ENCODE results near the gene CHRNB1.
"Not testable (repeated sequence)": the region's sequence is repeated elsewhere in the genome, so short reads cannot be mapped to it uniquely, and the experiment has no call there.

The CHRNB1 gene

GRCh38 chr17:7479213-7480088, 34.6 kb downstream of the CHRNB1 start, which contains the start of gene ZBTB4:
ZBTB4 (minus strand) TSS chr17:7479631; CDS start chr17:7466801, 12,830 bp downstream.
- H2BK120ac ChIP-seq (ENCODE audit: low read depth, low read length) = peak within 1 kb of the TSS; percentile 63
- no peak within 1 kb of the TSS for H4K5ac ChIP-seq (ENCODE audit: low read length)
- peak within 1 kb of the TSS; percentile 62 for H3K27ac ChIP-seq (ENCODE audit: low read depth, low read length)
- H3K18ac ChIP-seq (ENCODE audit: low read length) = peak within 1 kb of the TSS; percentile 98
- no peaks in the 10 kb centered on the region for H3K36me3 ChIP-seq (ENCODE audit: control insufficient read depth, insufficient read depth, low read length)
- no peaks in the 10 kb centered on the region for H3K27me3 ChIP-seq (ENCODE audit: insufficient read depth, low read length, poor library complexity)
- H2BK5ac ChIP-seq (ENCODE audit: low read length) = peak within 1 kb of the TSS; percentile 40
- H3K4ac ChIP-seq (ENCODE audit: low read depth, low read length) = peak within 1 kb of the TSS; percentile 77
- peak; percentile 70 for DNase-seq
- peak within 1 kb of the TSS; percentile 54 for H3K4me3 ChIP-seq (ENCODE audit: low read length)
- no peak within 1 kb of the TSS for H4K8ac ChIP-seq (ENCODE audit: low read depth, low read length)
- peak within 1 kb of the TSS; percentile 91 for H3K9ac ChIP-seq (ENCODE audit: low read length)
- H3K79me2 ChIP-seq (ENCODE audit: control insufficient read depth, insufficient read depth, low read length) = peaks cover 13% of the 10 kb centered on the region
- H3K56ac ChIP-seq (ENCODE audit: low read length) = peak within 1 kb of the TSS; percentile 93
- peaks cover 18% of the 10 kb centered on the region for H3K79me1 ChIP-seq (ENCODE audit: low read length)
- H3K4me2 ChIP-seq (ENCODE audit: low read length) = peak within 1 kb of the TSS; percentile 59
- H2AK5ac ChIP-seq (ENCODE audit: low read length) = peak within 1 kb of the TSS; percentile 24
- H3K23ac ChIP-seq (ENCODE audit: low read length) = peak within 1 kb of the TSS; percentile 7
- H3K4me1 ChIP-seq (ENCODE audit: control insufficient read depth, low read depth, low read length) = peaks cover 5% of the 10 kb centered on the region
- no peak within 1 kb of the TSS for H2BK15ac ChIP-seq (replicated peaks; ENCODE audit: low read depth)
- no CpG with 5 or more reads among the region's 92 CpGs for WGBS (ENCODE audit: extremely low coverage, insufficient coverage, low lambda C conversion rate)

GRCh38 chr17:7480089-7480384, 35.2 kb downstream of the CHRNB1 start:
- no peak overlapping the region for H4K8ac ChIP-seq (ENCODE audit: low read depth, low read length)
- no peak overlapping the region for H3K27ac ChIP-seq (ENCODE audit: low read depth, low read length)
- WGBS (ENCODE audit: extremely low coverage, insufficient coverage, low lambda C conversion rate) = no CpG with 5 or more reads among the region's 8 CpGs
- H3K18ac ChIP-seq (ENCODE audit: low read length) = peak overlapping the region; percentile 1
- peak overlapping the region; percentile 91 for H3K9ac ChIP-seq (ENCODE audit: low read length)
- no peak overlapping the region for H2BK120ac ChIP-seq (ENCODE audit: low read depth, low read length)
- peaks cover 18% of the 10 kb centered on the region for H3K79me1 ChIP-seq (ENCODE audit: low read length)
- no peak overlapping the region for H2AK5ac ChIP-seq (ENCODE audit: low read length)
- H3K4me2 ChIP-seq (ENCODE audit: low read length) = peak overlapping the region; percentile 18
- H3K56ac ChIP-seq (ENCODE audit: low read length) = peak overlapping the region; percentile 81
- DNase-seq = no peak
- H3K23ac ChIP-seq (ENCODE audit: low read length) = no peak overlapping the region
- no peak overlapping the region for H2BK15ac ChIP-seq (replicated peaks; ENCODE audit: low read depth)
- H2BK5ac ChIP-seq (ENCODE audit: low read length) = peak overlapping the region; percentile 25
- no peaks in the 10 kb centered on the region for H3K27me3 ChIP-seq (ENCODE audit: insufficient read depth, low read length, poor library complexity)
- no peak overlapping the region for H4K5ac ChIP-seq (ENCODE audit: low read length)
- no peaks in the 10 kb centered on the region for H3K36me3 ChIP-seq (ENCODE audit: control insufficient read depth, insufficient read depth, low read length)
- H3K4me3 ChIP-seq (ENCODE audit: low read length) = peak overlapping the region; percentile 4
- peaks cover 5% of the 10 kb centered on the region for H3K4me1 ChIP-seq (ENCODE audit: control insufficient read depth, low read depth, low read length)
- peaks cover 17% of the 10 kb centered on the region for H3K79me2 ChIP-seq (ENCODE audit: control insufficient read depth, insufficient read depth, low read length)
- no peak overlapping the region for H3K4ac ChIP-seq (ENCODE audit: low read depth, low read length)

- H3K23ac ChIP-seq (ENCODE audit: low read length); DNase-seq; H3K36me3 ChIP-seq (ENCODE audit: control insufficient read depth, insufficient read depth, low read length); H3K4ac ChIP-seq (ENCODE audit: low read depth, low read length); H3K9ac ChIP-seq (ENCODE audit: low read length); H3K18ac ChIP-seq (ENCODE audit: low read length); H4K5ac ChIP-seq (ENCODE audit: low read length); H3K4me3 ChIP-seq (ENCODE audit: low read length); H4K8ac ChIP-seq (ENCODE audit: low read depth, low read length); H3K27me3 ChIP-seq (ENCODE audit: insufficient read depth, low read length, poor library complexity); H2BK120ac ChIP-seq (ENCODE audit: low read depth, low read length); H3K4me2 ChIP-seq (ENCODE audit: low read length); H3K4me1 ChIP-seq (ENCODE audit: control insufficient read depth, low read depth, low read length); H3K27ac ChIP-seq (ENCODE audit: low read depth, low read length); H2BK5ac ChIP-seq (ENCODE audit: low read length); H2AK5ac ChIP-seq (ENCODE audit: low read length); H2BK15ac ChIP-seq (replicated peaks; ENCODE audit: low read depth): not testable (repeated sequence)
- Histone ChIP-seq H3K56ac (ENCODE audit: low read length) (peak within 1 kb of the TSS; percentile 81), H3K79me2 (ENCODE audit: control insufficient read depth, insufficient read depth, low read length) (peaks cover 24% of the 10 kb centered on the region), H3K79me1 (ENCODE audit: low read length) (peaks cover 16% of the 10 kb centered on the region)
- no CpG with 5 or more reads among the region's 4 CpGs for WGBS (ENCODE audit: extremely low coverage, insufficient coverage, low lambda C conversion rate)
Measured at GRCh38 chr17:7481275-7481674, 36.4 kb downstream of the CHRNB1 start, which contains the start of gene SLC35G6. SLC35G6 (plus strand) TSS chr17:7481446; CDS start chr17:7481517, 71 bp downstream.

DNA sequence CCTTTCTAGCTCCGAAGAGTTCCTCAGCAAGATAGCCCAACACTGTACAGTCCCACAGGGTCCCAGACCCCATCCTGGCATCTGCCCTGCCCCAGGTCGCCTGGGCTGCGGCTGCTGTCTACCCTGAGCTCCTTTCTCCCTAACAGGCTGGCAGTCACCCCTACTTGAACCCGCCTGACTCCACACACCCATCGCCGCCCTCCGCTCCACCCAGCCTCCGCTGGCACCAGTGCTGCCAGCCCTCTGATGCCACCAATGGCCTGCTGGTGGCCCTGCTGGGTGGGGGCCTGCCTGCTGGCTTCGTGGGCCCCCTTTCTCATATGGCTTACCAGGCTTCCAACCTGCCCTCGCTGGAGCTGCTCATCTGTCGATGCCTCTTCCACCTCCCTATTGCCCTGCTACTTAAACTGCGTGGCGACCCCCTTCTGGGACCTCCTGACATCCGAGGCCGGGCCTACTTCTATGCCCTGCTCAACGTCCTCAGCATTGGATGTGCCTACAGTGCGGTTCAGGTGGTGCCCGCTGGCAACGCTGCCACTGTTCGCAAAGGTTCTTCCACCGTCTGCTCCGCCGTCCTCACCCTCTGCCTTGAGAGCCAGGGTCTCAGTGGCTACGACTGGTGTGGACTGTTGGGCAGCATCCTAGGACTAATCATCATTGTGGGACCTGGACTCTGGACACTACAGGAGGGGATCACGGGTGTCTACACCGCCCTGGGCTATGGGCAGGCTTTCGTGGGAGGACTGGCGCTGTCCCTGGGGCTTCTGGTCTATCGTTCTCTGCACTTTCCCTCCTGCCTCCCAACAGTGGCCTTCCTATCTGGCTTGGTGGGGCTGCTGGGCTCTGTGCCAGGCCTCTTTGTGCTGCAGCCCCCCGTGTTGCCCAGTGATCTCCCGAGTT, 37.2 kb downstream of the CHRNB1 start:
- not testable (repeated sequence) for H3K27me3 ChIP-seq (ENCODE audit: insufficient read depth, low read length, poor library complexity); H3K23ac ChIP-seq (ENCODE audit: low read length); H3K56ac ChIP-seq (ENCODE audit: low read length); H4K5ac ChIP-seq (ENCODE audit: low read length); H3K18ac ChIP-seq (ENCODE audit: low read length); H3K4me2 ChIP-seq (ENCODE audit: low read length); H3K4me1 ChIP-seq (ENCODE audit: control insufficient read depth, low read depth, low read length); H2BK120ac ChIP-seq (ENCODE audit: low read depth, low read length); H3K9ac ChIP-seq (ENCODE audit: low read length); H2BK5ac ChIP-seq (ENCODE audit: low read length); H4K8ac ChIP-seq (ENCODE audit: low read depth, low read length); H3K4ac ChIP-seq (ENCODE audit: low read depth, low read length); H2AK5ac ChIP-seq (ENCODE audit: low read length); DNase-seq; H3K27ac ChIP-seq (ENCODE audit: low read depth, low read length); H3K36me3 ChIP-seq (ENCODE audit: control insufficient read depth, insufficient read depth, low read length); H3K4me3 ChIP-seq (ENCODE audit: low read length); H2BK15ac ChIP-seq (replicated peaks; ENCODE audit: low read depth)
- WGBS (ENCODE audit: extremely low coverage, insufficient coverage, low lambda C conversion rate) = no CpG with 5 or more reads among the region's 31 CpGs
- peaks cover 14% of the 10 kb centered on the region for H3K79me1 ChIP-seq (ENCODE audit: low read length)
- peaks cover 29% of the 10 kb centered on the region for H3K79me2 ChIP-seq (ENCODE audit: control insufficient read depth, insufficient read depth, low read length)

GRCh38 chr17:7482742-7483088, 37.9 kb downstream of the CHRNB1 start:
- not testable (repeated sequence) for H3K4ac ChIP-seq (ENCODE audit: low read depth, low read length); H3K27me3 ChIP-seq (ENCODE audit: insufficient read depth, low read length, poor library complexity); H3K23ac ChIP-seq (ENCODE audit: low read length); H2BK120ac ChIP-seq (ENCODE audit: low read depth, low read length); H4K5ac ChIP-seq (ENCODE audit: low read length); H2AK5ac ChIP-seq (ENCODE audit: low read length); H3K36me3 ChIP-seq (ENCODE audit: control insufficient read depth, insufficient read depth, low read length); H2BK15ac ChIP-seq (replicated peaks; ENCODE audit: low read depth); H3K27ac ChIP-seq (ENCODE audit: low read depth, low read length); H4K8ac ChIP-seq (ENCODE audit: low read depth, low read length); H3K4me3 ChIP-seq (ENCODE audit: low read length); H2BK5ac ChIP-seq (ENCODE audit: low read length); DNase-seq; H3K4me1 ChIP-seq (ENCODE audit: control insufficient read depth, low read depth, low read length); H3K18ac ChIP-seq (ENCODE audit: low read length); H3K4me2 ChIP-seq (ENCODE audit: low read length)
- peaks cover 13% of the 10 kb centered on the region for H3K79me1 ChIP-seq (ENCODE audit: low read length)
- peaks cover 33% of the 10 kb centered on the region for H3K79me2 ChIP-seq (ENCODE audit: control insufficient read depth, insufficient read depth, low read length)
- H3K56ac ChIP-seq (ENCODE audit: low read length) = peak overlapping the region; percentile 97
- H3K9ac ChIP-seq (ENCODE audit: low read length) = peak overlapping the region; percentile 94
- WGBS (ENCODE audit: extremely low coverage, insufficient coverage, low lambda C conversion rate) = no CpG with 5 or more reads among the region's 6 CpGs
